ENCODE results near the gene PRR13.
"Not testable (repeated sequence)": the region's sequence is repeated elsewhere in the genome, so short reads cannot be mapped to it uniquely, and the experiment has no call there.

Gene PRR13

DNA sequence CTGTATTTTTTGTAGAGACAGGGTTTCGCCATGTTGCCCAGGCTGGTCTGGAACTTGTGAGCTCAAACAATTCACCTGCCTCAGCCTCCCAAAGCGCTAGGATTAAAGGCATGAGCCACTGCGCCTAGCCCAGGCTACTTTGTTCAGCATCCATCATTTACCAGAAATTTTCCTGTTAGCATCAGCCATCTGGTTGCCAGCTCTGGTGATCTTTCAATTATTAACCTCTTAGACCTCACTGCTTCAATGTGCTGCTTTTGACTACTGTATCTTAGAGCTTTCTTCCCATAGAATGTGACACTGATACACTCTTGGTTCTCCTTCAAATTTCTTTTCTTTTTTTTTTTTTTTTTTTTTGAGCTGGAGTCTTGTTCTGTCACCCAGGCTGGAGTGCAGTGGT is 23.3 kb upstream of the PRR13 start:
- Histone ChIP-seq H3K4me1 (ENCODE audit: control insufficient read depth in 1 of 2, insufficient read depth in 2 of 2, low read length in 2 of 2) (peaks cover 0 to 4% of the 10 kb centered on the region in 2 donors), H3K9ac (ENCODE audit: low read depth in 1 of 2, low read length in 2 of 2) (no peak overlapping the region), H3K27me3 (ENCODE audit: control insufficient read depth in 1 of 2, insufficient read depth in 2 of 2, low read length in 2 of 2) (no peaks in the 10 kb centered on the region), H3K27ac (ENCODE audit: low read depth, low read length) (no peak overlapping the region), H3K4me3 (ENCODE audit: low read depth in 1 of 2, low read length in 2 of 2) (no peak overlapping the region), H3K9me3 (ENCODE audit: control insufficient read depth in 1 of 2, low read length in 2 of 2) (no peaks in the 10 kb centered on the region), H3K36me3 (ENCODE audit: control insufficient read depth in 1 of 2, insufficient read depth in 2 of 2, low read length in 2 of 2) (no peaks in the 10 kb centered on the region)

DNA sequence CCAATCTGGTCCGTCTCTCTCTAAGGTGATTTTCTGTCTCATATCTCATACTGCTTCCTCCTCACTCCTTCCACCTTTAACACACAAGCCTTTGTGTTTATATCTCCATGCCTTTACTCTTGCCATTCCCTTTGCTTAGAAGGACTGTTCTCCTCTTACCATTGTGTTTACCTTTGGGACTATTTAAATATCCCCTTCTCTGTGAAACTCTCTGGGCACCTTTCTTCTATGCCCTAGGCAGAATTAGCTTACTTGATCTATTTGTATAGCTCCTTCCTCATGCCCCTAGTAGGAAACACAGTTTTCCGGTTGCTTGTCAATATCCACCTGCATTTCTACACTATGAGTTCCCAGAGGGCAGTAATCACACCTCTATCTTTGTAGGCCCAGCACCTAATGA is 21.8 kb upstream of the PRR13 start:
- Histone ChIP-seq H3K9me3 (ENCODE audit: control insufficient read depth in 1 of 2, low read length in 2 of 2) (no peaks in the 10 kb centered on the region), H3K27ac (ENCODE audit: low read depth, low read length) (no peak overlapping the region), H3K9ac (ENCODE audit: low read depth in 1 of 2, low read length in 2 of 2) (no peak overlapping the region), H3K27me3 (ENCODE audit: control insufficient read depth in 1 of 2, insufficient read depth in 2 of 2, low read length in 2 of 2) (no peaks in the 10 kb centered on the region), H3K4me3 (ENCODE audit: low read depth in 1 of 2, low read length in 2 of 2) (no peak overlapping the region), H3K4me1 (ENCODE audit: control insufficient read depth in 1 of 2, insufficient read depth in 2 of 2, low read length in 2 of 2) (peaks cover 0 to 4% of the 10 kb centered on the region in 2 donors), H3K36me3 (ENCODE audit: control insufficient read depth in 1 of 2, insufficient read depth in 2 of 2, low read length in 2 of 2) (no peaks in the 10 kb centered on the region)

DNA sequence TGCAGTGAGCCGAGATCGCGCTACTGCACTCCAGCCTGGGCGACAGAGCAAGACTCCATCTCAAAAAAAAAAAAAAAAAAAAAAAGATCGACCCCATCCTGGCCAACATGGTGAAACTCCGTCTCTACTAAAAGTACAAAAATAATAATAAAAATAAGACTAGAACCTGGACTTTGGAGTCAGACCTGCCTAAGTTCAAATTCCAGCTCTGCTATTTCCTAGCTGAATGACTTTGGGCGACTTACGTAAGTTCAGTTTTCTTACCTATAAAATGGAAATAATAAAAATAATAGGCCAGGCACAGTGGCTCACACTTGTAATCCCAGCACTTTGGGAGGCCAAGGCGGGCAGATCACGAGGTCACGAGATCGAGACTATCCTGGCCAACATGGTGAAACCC is 19.3 kb upstream of the PRR13 start:
- H3K36me3 ChIP-seq (ENCODE audit: control insufficient read depth in 1 of 2, insufficient read depth in 2 of 2, low read length in 2 of 2); H3K4me1 ChIP-seq (ENCODE audit: control insufficient read depth in 1 of 2, insufficient read depth in 2 of 2, low read length in 2 of 2); H3K9ac ChIP-seq (ENCODE audit: low read depth in 1 of 2, low read length in 2 of 2); H3K27me3 ChIP-seq (ENCODE audit: control insufficient read depth in 1 of 2, insufficient read depth in 2 of 2, low read length in 2 of 2); H3K9me3 ChIP-seq (ENCODE audit: control insufficient read depth in 1 of 2, low read length in 2 of 2); H3K4me3 ChIP-seq (ENCODE audit: low read depth in 1 of 2, low read length in 2 of 2); H3K27ac ChIP-seq (ENCODE audit: low read depth, low read length): not testable (repeated sequence)

DNA sequence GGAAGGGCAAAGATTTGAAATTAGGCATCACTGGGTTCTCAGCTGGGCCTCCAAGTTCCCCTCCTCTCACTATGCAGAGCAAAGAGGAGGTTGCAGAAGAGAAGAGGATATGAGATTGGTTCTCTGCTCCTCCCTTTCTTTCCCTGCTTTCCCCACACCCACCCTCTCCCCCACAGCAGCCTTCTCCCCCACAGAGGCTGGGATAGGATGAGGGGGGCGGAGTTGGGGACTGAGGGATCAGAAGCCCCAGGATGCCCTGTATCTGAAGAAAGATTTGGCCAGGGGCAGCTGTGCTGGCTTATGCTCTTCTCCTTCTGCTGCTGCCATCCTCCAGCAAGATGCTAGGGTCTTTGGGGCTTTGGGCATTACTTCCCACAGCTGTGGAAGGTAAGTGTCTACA is 17.9 kb upstream of the PRR13 start, which contains the start of gene AMHR2:
AMHR2 (plus strand) TSS at position 259 of the 400 bp plus-strand sequence; CDS start at position 339, 80 bp downstream.
- H3K27me3 ChIP-seq (ENCODE audit: control insufficient read depth in 1 of 2, insufficient read depth in 2 of 2, low read length in 2 of 2): no peaks in the 10 kb centered on the region
- H3K4me1 ChIP-seq (ENCODE audit: control insufficient read depth in 1 of 2, insufficient read depth in 2 of 2, low read length in 2 of 2): peaks cover 6 to 14% of the 10 kb centered on the region in 2 donors
- H3K27ac ChIP-seq (ENCODE audit: low read depth, low read length): no peak within 1 kb of the TSS
- H3K9me3 ChIP-seq (ENCODE audit: control insufficient read depth in 1 of 2, low read length in 2 of 2): no peaks in the 10 kb centered on the region
- no peak within 1 kb of the TSS for H3K4me3 ChIP-seq (ENCODE audit: low read depth in 1 of 2, low read length in 2 of 2)
- no peaks in the 10 kb centered on the region for H3K36me3 ChIP-seq (ENCODE audit: control insufficient read depth in 1 of 2, insufficient read depth in 2 of 2, low read length in 2 of 2)
- H3K9ac ChIP-seq (ENCODE audit: low read depth in 1 of 2, low read length in 2 of 2): no peak within 1 kb of the TSS

DNA sequence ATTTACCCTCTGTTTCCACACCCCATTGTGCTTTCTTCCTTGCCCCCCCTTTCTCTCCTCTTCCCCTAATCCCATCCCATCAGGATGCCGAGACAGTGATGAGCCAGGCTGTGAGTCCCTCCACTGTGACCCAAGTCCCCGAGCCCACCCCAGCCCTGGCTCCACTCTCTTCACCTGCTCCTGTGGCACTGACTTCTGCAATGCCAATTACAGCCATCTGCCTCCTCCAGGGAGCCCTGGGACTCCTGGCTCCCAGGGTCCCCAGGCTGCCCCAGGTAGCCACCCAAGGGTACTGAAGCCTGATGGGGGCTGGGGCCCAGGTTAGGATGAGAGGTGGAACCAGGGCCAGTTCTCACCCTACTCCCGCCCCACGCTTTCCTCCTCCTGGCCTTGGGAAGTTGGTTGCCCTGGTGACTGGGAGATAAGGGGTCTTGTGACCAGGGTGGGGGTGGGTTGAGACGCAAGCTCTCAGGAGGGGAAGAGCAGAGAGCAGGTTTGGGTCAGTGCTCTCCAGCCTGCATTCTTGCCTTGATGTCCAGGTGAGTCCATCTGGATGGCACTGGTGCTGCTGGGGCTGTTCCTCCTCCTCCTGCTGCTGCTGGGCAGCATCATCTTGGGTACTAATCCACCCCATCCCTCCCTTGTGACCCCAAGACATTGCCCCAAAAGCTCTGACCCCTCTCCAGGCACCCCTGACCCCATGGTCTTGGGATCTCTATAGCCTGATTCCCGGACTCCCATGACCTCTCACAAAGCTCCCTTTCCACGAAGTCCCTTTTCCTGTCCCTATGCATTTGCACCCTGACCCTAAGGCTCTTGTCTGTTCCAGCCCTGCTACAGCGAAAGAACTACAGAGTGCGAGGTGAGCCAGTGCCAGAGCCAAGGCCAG is 16.7 kb upstream of the PRR13 start:
- H3K4me3 ChIP-seq (ENCODE audit: low read depth in 1 of 2, low read length in 2 of 2): no peak overlapping the region
- no peaks in the 10 kb centered on the region for H3K27me3 ChIP-seq (ENCODE audit: control insufficient read depth in 1 of 2, insufficient read depth in 2 of 2, low read length in 2 of 2)
- no peaks in the 10 kb centered on the region for H3K36me3 ChIP-seq (ENCODE audit: control insufficient read depth in 1 of 2, insufficient read depth in 2 of 2, low read length in 2 of 2)
- H3K27ac ChIP-seq (ENCODE audit: low read depth, low read length): no peak overlapping the region
- H3K9ac ChIP-seq (ENCODE audit: low read depth in 1 of 2, low read length in 2 of 2): no peak overlapping the region
- peaks cover 7 to 14% of the 10 kb centered on the region in 2 donors for H3K4me1 ChIP-seq (ENCODE audit: control insufficient read depth in 1 of 2, insufficient read depth in 2 of 2, low read length in 2 of 2)
- no peaks in the 10 kb centered on the region for H3K9me3 ChIP-seq (ENCODE audit: control insufficient read depth in 1 of 2, low read length in 2 of 2)

DNA sequence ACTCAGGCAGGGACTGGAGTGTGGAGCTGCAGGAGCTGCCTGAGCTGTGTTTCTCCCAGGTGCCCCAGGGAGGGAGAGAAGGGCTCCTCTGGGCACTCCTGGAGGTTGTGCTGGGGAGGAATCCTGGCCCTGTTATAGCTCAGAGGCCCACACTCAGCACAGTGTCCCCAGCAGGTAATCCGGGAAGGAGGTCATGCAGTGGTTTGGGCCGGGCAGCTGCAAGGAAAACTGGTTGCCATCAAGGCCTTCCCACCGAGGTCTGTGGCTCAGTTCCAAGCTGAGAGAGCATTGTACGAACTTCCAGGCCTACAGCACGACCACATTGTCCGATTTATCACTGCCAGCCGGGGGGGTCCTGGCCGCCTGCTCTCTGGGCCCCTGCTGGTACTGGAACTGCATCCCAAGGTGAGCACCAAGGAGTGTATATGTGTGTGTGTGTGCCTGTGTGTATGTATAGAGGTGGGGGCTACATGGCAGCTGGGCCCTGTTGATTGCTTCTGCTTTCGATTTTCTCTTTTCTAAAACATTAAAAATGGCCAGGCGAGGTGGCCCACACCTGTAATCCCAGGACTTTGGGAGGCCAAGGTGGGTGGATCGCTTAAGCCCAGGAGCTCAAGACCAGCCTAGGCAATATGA is 15.9 kb upstream of the PRR13 start:
- Histone ChIP-seq H3K27me3 (ENCODE audit: control insufficient read depth in 1 of 2, insufficient read depth in 2 of 2, low read length in 2 of 2) (no peaks in the 10 kb centered on the region), H3K4me1 (ENCODE audit: control insufficient read depth in 1 of 2, insufficient read depth in 2 of 2, low read length in 2 of 2) (peaks cover 7 to 14% of the 10 kb centered on the region in 2 donors), H3K4me3 (ENCODE audit: low read depth in 1 of 2, low read length in 2 of 2) (no peak overlapping the region), H3K36me3 (ENCODE audit: control insufficient read depth in 1 of 2, insufficient read depth in 2 of 2, low read length in 2 of 2) (no peaks in the 10 kb centered on the region), H3K9me3 (ENCODE audit: control insufficient read depth in 1 of 2, low read length in 2 of 2) (no peaks in the 10 kb centered on the region), H3K27ac (ENCODE audit: low read depth, low read length) (no peak overlapping the region), H3K9ac (ENCODE audit: low read depth in 1 of 2, low read length in 2 of 2) (no peak overlapping the region)

DNA sequence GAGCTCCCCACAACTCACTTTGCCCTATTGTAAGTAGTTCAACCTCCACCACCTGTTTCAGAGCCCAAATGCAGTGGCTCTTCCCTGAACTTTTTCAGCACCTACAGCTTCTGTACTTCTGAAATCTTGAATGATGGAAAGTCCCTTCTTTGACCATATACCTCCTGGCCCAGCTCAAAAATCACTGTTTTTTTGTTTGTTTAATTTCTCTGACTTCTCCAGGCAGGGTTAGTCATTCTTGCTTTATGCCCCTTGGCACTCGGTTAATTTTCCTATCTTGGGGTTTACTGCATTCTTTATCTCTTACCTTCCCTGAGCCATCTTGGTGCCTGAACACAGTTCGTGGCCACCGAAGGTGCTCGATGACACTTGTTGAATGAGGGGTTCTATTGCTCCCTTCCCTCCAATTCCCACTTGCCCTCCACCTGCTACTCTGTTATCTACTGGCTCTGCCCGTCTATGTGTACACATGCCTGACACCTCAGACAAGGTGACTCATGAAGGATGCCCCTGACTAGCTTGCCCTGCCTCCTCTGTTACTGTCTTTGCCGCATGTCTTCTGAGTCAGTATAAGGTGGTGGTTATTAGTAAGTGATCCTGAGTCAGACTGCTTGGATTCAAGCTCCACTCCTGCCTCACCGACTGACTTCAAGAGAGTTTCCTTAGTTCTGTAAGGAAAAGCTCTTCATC is 13.5 kb upstream of the PRR13 start:
- Histone ChIP-seq H3K36me3 (ENCODE audit: control insufficient read depth in 1 of 2, insufficient read depth in 2 of 2, low read length in 2 of 2) (no peaks in the 10 kb centered on the region), H3K27ac (ENCODE audit: low read depth, low read length) (no peak overlapping the region), H3K27me3 (ENCODE audit: control insufficient read depth in 1 of 2, insufficient read depth in 2 of 2, low read length in 2 of 2) (no peaks in the 10 kb centered on the region), H3K9me3 (ENCODE audit: control insufficient read depth in 1 of 2, low read length in 2 of 2) (no peaks in the 10 kb centered on the region), H3K4me1 (ENCODE audit: control insufficient read depth in 1 of 2, insufficient read depth in 2 of 2, low read length in 2 of 2) (peaks cover 7 to 10% of the 10 kb centered on the region in 2 donors), H3K4me3 (ENCODE audit: low read depth in 1 of 2, low read length in 2 of 2) (no peak overlapping the region), H3K9ac (ENCODE audit: low read depth in 1 of 2, low read length in 2 of 2) (no peak overlapping the region)

DNA sequence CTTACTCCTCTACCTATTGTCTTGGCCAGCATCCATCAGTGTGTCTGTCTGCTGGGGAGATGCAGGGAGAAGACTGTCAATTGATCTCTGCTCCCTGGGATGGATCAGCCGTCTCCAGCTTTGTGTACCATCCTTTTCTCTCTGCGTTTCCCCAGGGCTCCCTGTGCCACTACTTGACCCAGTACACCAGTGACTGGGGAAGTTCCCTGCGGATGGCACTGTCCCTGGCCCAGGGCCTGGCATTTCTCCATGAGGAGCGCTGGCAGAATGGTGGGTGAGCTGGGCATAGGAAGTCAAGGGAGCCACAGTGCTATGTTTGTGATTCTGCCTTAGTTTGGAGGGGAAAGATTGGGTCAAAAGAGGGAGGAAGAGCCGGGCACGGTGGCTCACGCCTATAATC is 12.8 kb upstream of the PRR13 start:
- peaks cover 7 to 10% of the 10 kb centered on the region in 2 donors for H3K4me1 ChIP-seq (ENCODE audit: control insufficient read depth in 1 of 2, insufficient read depth in 2 of 2, low read length in 2 of 2)
- H3K27ac ChIP-seq (ENCODE audit: low read depth, low read length): no peak overlapping the region
- H3K4me3 ChIP-seq (ENCODE audit: low read depth in 1 of 2, low read length in 2 of 2): no peak overlapping the region
- H3K9me3 ChIP-seq (ENCODE audit: control insufficient read depth in 1 of 2, low read length in 2 of 2): no peaks in the 10 kb centered on the region
- no peak overlapping the region for H3K9ac ChIP-seq (ENCODE audit: low read depth in 1 of 2, low read length in 2 of 2)
- H3K27me3 ChIP-seq (ENCODE audit: control insufficient read depth in 1 of 2, insufficient read depth in 2 of 2, low read length in 2 of 2): no peaks in the 10 kb centered on the region
- no peaks in the 10 kb centered on the region for H3K36me3 ChIP-seq (ENCODE audit: control insufficient read depth in 1 of 2, insufficient read depth in 2 of 2, low read length in 2 of 2)

DNA sequence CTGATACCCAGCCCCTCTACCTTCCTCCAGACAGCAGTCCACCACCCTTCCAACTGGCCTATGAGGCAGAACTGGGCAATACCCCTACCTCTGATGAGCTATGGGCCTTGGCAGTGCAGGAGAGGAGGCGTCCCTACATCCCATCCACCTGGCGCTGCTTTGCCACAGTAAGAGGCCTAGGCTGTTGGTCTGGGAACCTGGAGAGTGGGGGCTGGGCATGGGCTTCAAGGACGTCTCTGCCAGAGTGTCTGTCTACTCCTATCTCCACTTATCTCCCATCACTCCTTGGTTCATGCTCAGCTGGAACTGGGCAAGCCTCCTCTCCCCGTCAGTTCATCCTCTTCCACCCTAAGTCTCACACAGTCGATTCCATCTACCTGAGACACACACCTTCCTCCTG is 11.4 kb upstream of the PRR13 start:
- H3K27me3 ChIP-seq (ENCODE audit: control insufficient read depth in 1 of 2, insufficient read depth in 2 of 2, low read length in 2 of 2): no peaks in the 10 kb centered on the region
- H3K36me3 ChIP-seq (ENCODE audit: control insufficient read depth in 1 of 2, insufficient read depth in 2 of 2, low read length in 2 of 2): no peaks in the 10 kb centered on the region
- H3K4me1 ChIP-seq (ENCODE audit: control insufficient read depth in 1 of 2, insufficient read depth in 2 of 2, low read length in 2 of 2): peaks cover 7 to 10% of the 10 kb centered on the region in 2 donors
- H3K4me3 ChIP-seq (ENCODE audit: low read depth in 1 of 2, low read length in 2 of 2): no peak overlapping the region
- no peak overlapping the region for H3K27ac ChIP-seq (ENCODE audit: low read depth, low read length)
- no peak overlapping the region for H3K9ac ChIP-seq (ENCODE audit: low read depth in 1 of 2, low read length in 2 of 2)
- H3K9me3 ChIP-seq (ENCODE audit: control insufficient read depth in 1 of 2, low read length in 2 of 2): no peaks in the 10 kb centered on the region

DNA sequence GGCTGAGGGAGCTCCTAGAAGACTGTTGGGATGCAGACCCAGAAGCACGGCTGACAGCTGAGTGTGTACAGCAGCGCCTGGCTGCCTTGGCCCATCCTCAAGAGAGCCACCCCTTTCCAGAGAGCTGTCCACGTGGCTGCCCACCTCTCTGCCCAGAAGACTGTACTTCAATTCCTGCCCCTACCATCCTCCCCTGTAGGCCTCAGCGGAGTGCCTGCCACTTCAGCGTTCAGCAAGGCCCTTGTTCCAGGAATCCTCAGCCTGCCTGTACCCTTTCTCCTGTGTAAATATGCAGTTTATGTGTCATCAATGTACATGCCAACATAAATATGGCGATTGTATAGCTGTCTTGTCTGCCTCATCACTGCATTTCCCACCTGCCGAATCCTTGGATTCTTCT is 10.3 kb upstream of the PRR13 start:
- Histone ChIP-seq H3K4me3 (ENCODE audit: low read depth in 1 of 2, low read length in 2 of 2) (no peak overlapping the region), H3K9ac (ENCODE audit: low read depth in 1 of 2, low read length in 2 of 2) (no peak overlapping the region), H3K27ac (ENCODE audit: low read depth, low read length) (no peak overlapping the region), H3K9me3 (ENCODE audit: control insufficient read depth in 1 of 2, low read length in 2 of 2) (no peaks in the 10 kb centered on the region), H3K27me3 (ENCODE audit: control insufficient read depth in 1 of 2, insufficient read depth in 2 of 2, low read length in 2 of 2) (no peaks in the 10 kb centered on the region), H3K4me1 (ENCODE audit: control insufficient read depth in 1 of 2, insufficient read depth in 2 of 2, low read length in 2 of 2) (peaks cover 7 to 10% of the 10 kb centered on the region in 2 donors), H3K36me3 (ENCODE audit: control insufficient read depth in 1 of 2, insufficient read depth in 2 of 2, low read length in 2 of 2) (no peaks in the 10 kb centered on the region)

Data from duodenal mucosa (tissue), 2 donors.